Endothelial cell of umbilical vein (primary cell): ENCODE results near the gene HINT1. TPM values are rescaled to one million over a fixed set of nuclear protein-coding genes. Genes with fewer than 3 reads are reported as not detected.
"Not testable (repeated sequence)": the region's sequence is repeated elsewhere in the genome, so short reads cannot be mapped to it uniquely, and the experiment has no call there.

Source experiments
- BruUV-seq: library from RNA; stranded (reverse); fragments of 400-500 nt; replicated peaks from 2 replicates; lab custom pipeline; 2021; lab: Mats Ljungman, UMichigan
- CTCF ChIA-PET: fragments of 300-600, 350-600 bp; sonication (Branson Sonifier 250); formaldehyde crosslinking; loops from one replicate; lab custom pipeline; 2021; ENCODE audit warnings: antibody characterized with exemption, inconsistent platforms; lab: Charles Lee
- POLR2A ChIA-PET: fragments of 300-600, 350-600 bp; sonication (Branson Sonifier 250); formaldehyde crosslinking; loops from one replicate; lab custom pipeline; 2021; ENCODE audit warnings: antibody characterized with exemption, inconsistent platforms; lab: Charles Lee
- DNase-seq: peaks from one replicate; pipeline ENCODE4 v3.0.0-alpha.2; 2011; ENCODE audit warnings: low read depth, low spot score
- FAIRE-seq: peaks from 2 replicates; lab custom pipeline; 2011; peaks lifted over from hg19 to GRCh38; lab: Jason Lieb, UNC
- H2AFZ ChIP-seq: 2 replicates; pipeline ENCODE4 v1.6.0; 2012; ENCODE audit warnings: low read depth, low read length, control low read depth, inconsistent platforms
- H3K27ac ChIP-seq: 2 replicates; pipeline ENCODE4 v1.5.1; 2011; ENCODE audit warnings: low read depth, mild to moderate bottlenecking, control low read depth, low read length, moderate library complexity; ENCODE audit not compliant: insufficient read depth
- H3K27me3 ChIP-seq, 2 experiments: 2 replicates each; pipeline versions ENCODE4 v1.6.0 to v1.6.1; 2011; ENCODE audit warnings: low read length in 2 of 2, mixed read lengths in 1 of 2; ENCODE audit not compliant: control insufficient read depth in 2 of 2, insufficient read depth in 2 of 2
- H3K36me3 ChIP-seq, 2 experiments: 2 replicates in 1 of 2; 3 replicates in 1 of 2; pipeline ENCODE4 v1.5.1; 2011; ENCODE audit warnings: low read length in 2 of 2, mild to moderate bottlenecking in 1 of 2, moderate library complexity in 1 of 2; ENCODE audit not compliant: control insufficient read depth in 2 of 2, insufficient read depth in 2 of 2; ENCODE audit errors: extremely low read depth in 1 of 2
- H3K4me1 ChIP-seq: 3 replicates; pipeline ENCODE4 v1.5.1; 2011; ENCODE audit warnings: mild to moderate bottlenecking, low read length; ENCODE audit not compliant: control insufficient read depth, insufficient read depth; ENCODE audit errors: extremely low read depth
- H3K4me2 ChIP-seq: 2 replicates; pipeline ENCODE4 v1.6.1; 2011; ENCODE audit warnings: low read length, control low read depth, mixed read lengths; ENCODE audit not compliant: insufficient read depth
- H3K4me3 ChIP-seq, 3 experiments: fragments of 200-600 bp in 1 of 3; sonication (generic), shearing (Covaris generic) in 1 of 3; replicated peaks in 1 of 3; 2 replicates each; pipeline ENCODE4 v1.5.1; 2011 to 2016; ENCODE audit warnings: control low read depth in 3 of 3, low read length in 3 of 3, mild to moderate bottlenecking in 2 of 3, inconsistent platforms in 1 of 3, low read depth in 1 of 3, moderate library complexity in 1 of 3; ENCODE audit not compliant: insufficient read depth in 1 of 3
- H3K79me2 ChIP-seq: 2 replicates; pipeline ENCODE4 v1.6.0; 2012; ENCODE audit warnings: low read length, inconsistent platforms; ENCODE audit not compliant: control insufficient read depth, insufficient read depth
- H3K9ac ChIP-seq: replicated peaks from 2 replicates; pipeline ENCODE3; 2011; ENCODE audit warnings: low read length, control low read depth; ENCODE audit not compliant: insufficient read depth; ENCODE audit errors: extremely low read depth
- H3K9me1 ChIP-seq: replicated peaks from 3 replicates; pipeline ENCODE4 v1.6.0; 2011; ENCODE audit warnings: mild to moderate bottlenecking, low read length; ENCODE audit not compliant: control insufficient read depth, insufficient read depth; ENCODE audit errors: extremely low read depth
- H3K9me3 ChIP-seq: replicated peaks from 2 replicates; pipeline ENCODE4 v1.5.1; 2012; ENCODE audit warnings: low read length, inconsistent platforms; ENCODE audit not compliant: control insufficient read depth, insufficient read depth
- H4K20me1 ChIP-seq: replicated peaks from 2 replicates; pipeline ENCODE3; 2011; ENCODE audit warnings: mild to moderate bottlenecking, low read length; ENCODE audit not compliant: control insufficient read depth, insufficient read depth; ENCODE audit errors: extremely low read depth
- CTCF ChIP-seq, 2 donors: IDR thresholded peaks; 1 replicate in 1 of 2; 2 replicates in 1 of 2; pipeline ENCODE4 v1.5.1; 2011; ENCODE audit warnings: low read length in 2 of 2, mild to moderate bottlenecking in 2 of 2, moderate library complexity in 2 of 2, control low read depth in 1 of 2, inconsistent platforms in 1 of 2, low read depth in 1 of 2; ENCODE audit not compliant: insufficient read depth in 1 of 2; ENCODE audit errors: extremely low read depth in 1 of 2
- EZH2 ChIP-seq: IDR thresholded peaks from 2 replicates; pipeline ENCODE4 v1.6.1; 2012; ENCODE audit warnings: borderline replicate concordance, low read depth, mild to moderate bottlenecking, moderate library complexity, low read length, inconsistent platforms; ENCODE audit not compliant: severe bottlenecking
- FOS ChIP-seq: IDR thresholded peaks from 2 replicates; pipeline ENCODE4 v1.6.1; 2011; ENCODE audit warnings: mild to moderate bottlenecking, low read length, moderate library complexity, borderline replicate concordance; ENCODE audit not compliant: insufficient read depth
- GATA2 ChIP-seq: IDR thresholded peaks from 2 replicates; pipeline ENCODE4 v1.7.0; 2011; ENCODE audit warnings: low read depth, mild to moderate bottlenecking, moderate library complexity, mixed read lengths, low read length; ENCODE audit not compliant: insufficient read length, insufficient read depth
- JUN ChIP-seq: IDR thresholded peaks from 2 replicates; pipeline ENCODE4 v1.6.1; 2011; ENCODE audit warnings: borderline replicate concordance, low read depth; ENCODE audit not compliant: insufficient read length, insufficient read depth
- MAX ChIP-seq: IDR thresholded peaks from 2 replicates; pipeline ENCODE4 v1.6.1; 2011; ENCODE audit not compliant: insufficient read depth, insufficient read length
- MYC ChIP-seq: IDR thresholded peaks from one replicate; pipeline ENCODE4 v1.6.1; 2011; ENCODE audit warnings: mild to moderate bottlenecking, low read depth, low read length
- POLR2A ChIP-seq: IDR thresholded peaks from 2 replicates; pipeline ENCODE4 v1.6.1; 2012; ENCODE audit warnings: low read depth, mild to moderate bottlenecking, control low read depth, low read length
- POLR2AphosphoS5 ChIP-seq: IDR thresholded peaks from 2 replicates; pipeline ENCODE4 v1.6.1; 2012; ENCODE audit warnings: low read depth, mild to moderate bottlenecking, control low read depth, low read length, moderate library complexity; ENCODE audit not compliant: insufficient read depth
- dilution Hi-C: fragments of 300-500 bp; cut with MboI; formaldehyde crosslinking; loops from one replicate; pipeline ENCODE4 v1.15.0; 2019; ENCODE audit warnings: low sequenced_read_pairs; ENCODE audit not compliant: extremely low pct_ligation_motif_present
- intact Hi-C: fragments of 100-400 bp; cut with micrococcal nuclease; formaldehyde crosslinking; loops from one replicate; pipeline ENCODE4 v1.10.0; 2022
- polyA plus RNA-seq, 4 experiments: library from polyadenylated mRNA; depleted of rRNA in 3 of 4; stranded (reverse) in 3 of 4; unstranded in 1 of 4; fragments of >200 nt; gene quantifications; 2 replicates each; pipeline versions ENCODE4 v1.2.1 to v1.2.3, GENCODE V29; 2011 to 2012; ENCODE audit warnings: missing spikeins in 1 of 4
- total RNA-seq: library from RNA; stranded (reverse); gene quantifications from 2 replicates; pipeline ENCODE4 v1.2.3, GENCODE V29; 2021

The HINT1 gene
- total and polyA plus RNA-seq, 2 donors (not counting 3 experiments of a cell fraction or from before 2014, with no cell fraction given), result 221 to 423 TPM

GRCh38 chr5:131194725-131195124 lies 29.7 kb upstream of the HINT1 start:
- H2AFZ ChIP-seq, result no peak overlapping the region
- FAIRE-seq (no peak), DNase-seq (no peak)
- H3K27me3 ChIP-seq, result no peaks in the 10 kb centered on the region
- no TSS peak for BruUV-seq
- no peak overlapping the region for H3K4me2 ChIP-seq
- no peaks in the 10 kb centered on the region for H3K79me2 ChIP-seq
- TF ChIP-seq POLR2AphosphoS5, result no peak
- TF ChIP-seq FOS, result no peak
- TF ChIP-seq EZH2, result no peak
- no peak for TF ChIP-seq MYC
- no peak for TF ChIP-seq CTCF (IDR thresholded peaks at IDR 0.05; ENCODE audit: extremely low read depth in 1 of 2, insufficient read depth in 1 of 2, low read depth in 1 of 2, low read length in 2 of 2)
- no peak for TF ChIP-seq JUN
- TF ChIP-seq GATA2, result no peak
- TF ChIP-seq POLR2A, result no peak
- no peak for TF ChIP-seq MAX
- H3K36me3 ChIP-seq, result no peaks in the 10 kb centered on the region
- H3K9ac ChIP-seq, result no peak overlapping the region
- intact Hi-C loops, result no loop called here
- no peaks in the 10 kb centered on the region for H3K9me1 ChIP-seq
- no peak overlapping the region for H3K4me3 ChIP-seq
- H3K4me1 ChIP-seq, result peaks cover 6% of the 10 kb centered on the region
- dilution Hi-C loops, result no loop called here
- H4K20me1 ChIP-seq, result no peaks in the 10 kb centered on the region
- ChIA-PET CTCF (interaction anchor here (1.2 kb wide), 1 partner anchor 12 kb away, joined by 4 read pairs; no protein-coding TSS in a partner anchor), POLR2A (no interaction called here)
- H3K27ac ChIP-seq, result no peak overlapping the region
- no peaks in the 10 kb centered on the region for H3K9me3 ChIP-seq

GRCh38 chr5:131193897-131194296 lies 28.8 kb upstream of the HINT1 start:
- CTCF ChIA-PET, intact Hi-C loops, H3K9ac ChIP-seq, H3K9me1 ChIP-seq, H4K20me1 ChIP-seq, H3K27me3 ChIP-seq, DNase-seq, H3K4me3 ChIP-seq, H3K9me3 ChIP-seq, H3K4me1 ChIP-seq, H3K4me2 ChIP-seq, BruUV-seq, H3K36me3 ChIP-seq, dilution Hi-C loops, FAIRE-seq, H3K79me2 ChIP-seq, POLR2A ChIA-PET, H3K27ac ChIP-seq, H2AFZ ChIP-seq: not testable (repeated sequence)
